Suppressor macrophage treated with lipopolysaccharide for 1 hour (primary cell): ENCODE measurements around the gene SIGLEC14.

Experiments used
- DNase-seq, 3 donors: peaks; one replicate each; pipeline ENCODE4 v3.0.0-alpha.2; 2020 to 2022

SIGLEC14 gene

GRCh38 chr19:51646730-51647129 is at the start of gene SIGLEC14:
Gene SIGLEC14, minus strand, starts transcription at chr19:51646825. Its CDS starts 66 bp downstream, at chr19:51646759.
- DNase-seq = peak in 2 of 3 donors; percentile 33 to 44

DNA sequence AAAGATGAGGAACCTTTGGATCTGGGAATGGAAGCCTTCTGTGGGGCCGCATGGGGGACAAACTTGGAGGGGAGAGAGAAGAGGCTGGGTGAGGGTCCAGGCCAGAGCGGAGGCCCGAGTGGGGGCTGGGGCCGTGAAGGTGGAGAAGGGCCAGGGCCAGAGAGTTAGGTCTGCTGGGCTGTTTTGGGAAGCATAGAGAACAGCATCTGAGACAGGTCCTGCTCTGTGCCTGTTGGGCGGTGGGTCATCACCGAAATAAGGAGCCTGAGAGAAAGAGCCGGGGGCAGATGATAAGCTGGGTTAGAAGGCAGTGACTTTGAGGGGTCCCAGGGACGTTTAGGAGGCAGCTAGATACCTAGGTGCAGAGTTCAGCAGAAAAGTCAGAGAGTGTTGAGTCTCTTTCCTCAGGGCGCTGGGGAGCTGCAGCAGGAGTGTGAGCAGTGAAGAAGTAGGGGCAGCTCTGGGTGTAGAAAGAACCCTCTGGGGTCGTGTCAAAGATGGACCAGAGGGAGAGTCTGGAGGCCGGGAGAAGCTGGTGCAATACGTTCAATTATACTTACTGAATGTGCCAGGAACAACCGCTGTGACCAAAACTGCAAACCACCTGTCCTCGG is 49.2 kb upstream of the SIGLEC14 start:
- DNase-seq = no peak

DNA sequence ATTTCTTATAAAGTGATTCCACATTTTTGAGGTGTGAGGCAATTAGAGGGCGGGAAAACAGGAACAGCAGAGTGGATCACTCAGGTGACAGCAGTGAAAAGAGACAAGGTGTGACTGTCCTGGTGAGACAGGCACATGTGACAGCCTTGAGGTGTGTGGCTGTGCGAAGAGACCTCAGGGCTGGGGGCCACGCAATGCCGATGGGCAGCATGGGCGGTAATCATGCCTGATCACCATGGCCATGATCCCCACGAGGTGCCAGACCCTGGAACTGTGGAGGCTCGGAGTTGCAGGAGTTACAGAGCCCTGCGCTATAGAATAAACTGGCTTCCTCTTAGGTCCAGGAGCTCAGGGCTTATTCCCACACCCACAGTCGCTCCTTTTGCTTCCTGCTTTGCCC is 48.5 kb upstream of the SIGLEC14 start:
- no peak for DNase-seq

DNA sequence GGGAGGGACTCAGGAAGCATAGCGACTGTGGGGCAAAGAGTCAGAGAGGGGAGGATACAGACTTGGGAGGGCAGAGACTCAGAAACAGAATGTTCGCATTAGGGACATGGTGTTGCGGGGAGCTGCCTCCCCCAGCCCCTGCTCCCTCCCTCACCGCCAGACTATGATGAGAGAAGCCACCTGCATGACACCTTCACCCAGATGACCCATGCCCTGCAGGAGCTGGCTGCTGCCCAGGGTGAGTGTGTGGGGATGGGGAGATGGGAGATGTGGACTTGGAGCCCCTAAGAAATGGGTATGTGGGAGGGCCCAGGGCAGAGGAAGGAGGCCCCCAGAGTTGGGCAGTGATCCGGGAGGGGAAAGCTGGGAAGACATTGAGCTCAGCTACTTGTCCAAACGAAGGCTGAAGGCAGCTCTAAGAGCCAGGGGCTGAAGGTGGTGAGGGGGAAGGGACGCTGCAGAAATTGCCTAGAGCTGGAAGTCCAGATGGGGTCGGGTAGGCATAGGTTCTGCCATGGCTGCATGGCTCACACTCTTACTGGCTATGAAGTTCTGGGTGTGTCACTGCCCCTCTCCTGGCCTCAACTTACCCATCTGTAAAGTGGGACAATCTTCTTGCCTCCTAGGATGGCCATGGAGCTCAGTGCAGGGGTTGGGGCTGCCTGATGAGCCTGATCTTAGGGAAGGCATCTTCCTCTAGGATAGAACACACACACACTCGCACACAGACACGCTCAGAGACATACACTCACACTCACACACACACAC is 47.9 kb upstream of the SIGLEC14 start:
- no peak for DNase-seq

- no peak for DNase-seq
Measured at GRCh38 chr19:51693819-51694218, 47.2 kb upstream of the SIGLEC14 start.

GRCh38 chr19:51693260-51693659 is 46.6 kb upstream of the SIGLEC14 start, which contains the start of gene SPACA6:
Gene SPACA6, plus strand, starts transcription at chr19:51693330. Its CDS starts 197 bp downstream, at chr19:51693527.
- no peak for DNase-seq

- no peak for DNase-seq
Measured at GRCh38 chr19:51692468-51692867, 45.8 kb upstream of the SIGLEC14 start.

- no peak for DNase-seq
Measured at GRCh38 chr19:51691584-51692428, 45.2 kb upstream of the SIGLEC14 start.

DNA sequence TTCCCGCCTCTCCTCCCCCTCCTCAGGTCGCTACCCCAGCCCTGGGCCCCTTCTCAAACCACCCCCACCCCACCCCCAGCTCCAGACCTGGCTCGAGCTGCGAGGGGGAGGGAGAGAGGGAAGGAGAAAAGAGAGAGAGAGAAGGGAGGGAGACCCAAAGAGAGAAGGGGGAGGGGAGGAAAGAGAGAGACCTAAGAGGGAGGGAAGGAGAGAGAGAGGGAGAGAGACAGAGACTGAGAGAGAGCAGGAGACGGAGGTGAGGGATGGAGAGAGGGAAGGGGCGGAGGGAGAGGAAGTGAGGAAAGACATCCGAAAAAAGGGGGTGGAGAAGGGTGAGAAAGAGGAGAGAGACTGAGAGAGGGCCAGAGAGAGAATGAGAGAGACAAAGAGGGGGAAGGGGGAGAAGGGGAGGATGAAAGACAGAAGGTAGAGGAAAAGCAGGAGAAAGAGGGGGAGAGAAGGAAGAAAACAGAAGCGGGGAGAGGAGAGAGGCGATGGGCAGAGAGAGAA is 44.5 kb upstream of the SIGLEC14 start:
- DNase-seq = no peak

GRCh38 chr19:51690454-51691073 is 43.9 kb upstream of the SIGLEC14 start:
- DNase-seq = peak in 1 of 3 donors; percentile 51

- peak in 1 of 3 donors; percentile 33 for DNase-seq
Measured at GRCh38 chr19:51689751-51690453, 43.3 kb upstream of the SIGLEC14 start.

DNA sequence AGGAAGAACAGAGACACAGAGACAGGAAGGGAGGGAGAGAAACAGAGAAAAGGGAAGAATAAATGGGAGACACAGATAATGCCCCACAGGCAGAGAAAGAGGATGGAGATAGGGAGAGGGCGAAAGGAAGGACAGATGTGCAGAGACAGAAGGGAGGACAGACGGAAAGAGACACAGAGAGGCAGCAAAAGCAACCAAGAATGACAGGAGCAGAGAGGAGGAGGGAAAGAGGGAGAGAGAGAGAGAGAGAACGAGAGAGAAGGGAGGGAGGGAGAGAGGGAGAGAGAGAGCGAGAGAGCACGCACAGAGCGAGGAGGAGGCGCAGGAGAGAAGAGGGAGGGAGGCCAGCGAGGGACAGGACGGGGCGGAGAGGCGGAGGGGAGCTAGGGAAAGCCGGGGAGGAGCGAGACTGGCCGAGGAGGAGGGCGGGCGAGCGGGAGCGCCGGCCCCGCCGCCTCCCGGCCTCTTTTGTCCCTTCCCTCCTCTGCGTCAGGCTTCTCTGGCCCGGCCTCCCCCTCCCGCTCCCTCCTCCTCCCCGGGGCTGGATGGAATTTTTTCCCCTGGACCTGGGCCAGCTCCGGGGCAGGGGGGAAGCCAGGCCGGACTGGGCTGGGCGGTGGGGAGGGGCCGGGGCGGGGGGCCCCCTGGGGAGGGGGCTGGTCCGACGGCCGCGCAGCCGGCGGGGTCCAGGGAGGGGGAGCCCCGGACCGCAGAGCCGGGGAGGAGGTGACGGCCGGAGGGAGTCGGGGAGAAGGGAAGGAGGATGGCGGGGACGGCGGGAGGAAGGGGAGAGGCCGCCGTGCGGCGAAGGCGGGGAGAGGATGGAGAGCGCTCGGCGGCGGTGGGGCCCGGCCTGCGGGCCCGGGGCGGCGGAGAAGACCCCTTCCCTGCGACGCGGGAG is 42.3 kb upstream of the SIGLEC14 start:
- peak; percentile 81 to 92 (median 82) for DNase-seq

- peak in 1 of 3 donors; percentile 24 for DNase-seq
Measured at GRCh38 chr19:51687791-51688670, 41.4 kb upstream of the SIGLEC14 start.

DNA sequence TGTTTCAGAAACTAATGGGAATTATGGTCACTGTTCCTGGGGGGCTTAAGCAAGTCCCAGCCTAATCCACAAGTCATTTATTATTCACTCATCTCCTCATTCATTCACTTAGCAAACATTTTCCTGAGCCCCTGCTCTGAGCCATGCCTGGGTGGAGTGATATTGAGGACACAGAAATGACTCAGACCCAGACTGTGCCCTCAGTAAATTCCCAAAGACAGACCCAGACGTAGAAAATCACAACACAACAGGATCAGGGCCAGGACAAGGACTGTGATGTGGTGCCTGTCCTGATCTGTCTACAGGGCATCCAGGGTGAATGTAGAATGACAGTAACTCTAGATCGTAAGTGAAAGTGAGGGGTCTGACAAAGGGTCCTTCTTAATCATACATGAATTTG is 39.5 kb upstream of the SIGLEC14 start:
- peak in 1 of 3 donors; percentile 39 for DNase-seq

- DNase-seq = no peak
Measured at GRCh38 chr19:51681286-51681941, 34.8 kb upstream of the SIGLEC14 start.

DNA sequence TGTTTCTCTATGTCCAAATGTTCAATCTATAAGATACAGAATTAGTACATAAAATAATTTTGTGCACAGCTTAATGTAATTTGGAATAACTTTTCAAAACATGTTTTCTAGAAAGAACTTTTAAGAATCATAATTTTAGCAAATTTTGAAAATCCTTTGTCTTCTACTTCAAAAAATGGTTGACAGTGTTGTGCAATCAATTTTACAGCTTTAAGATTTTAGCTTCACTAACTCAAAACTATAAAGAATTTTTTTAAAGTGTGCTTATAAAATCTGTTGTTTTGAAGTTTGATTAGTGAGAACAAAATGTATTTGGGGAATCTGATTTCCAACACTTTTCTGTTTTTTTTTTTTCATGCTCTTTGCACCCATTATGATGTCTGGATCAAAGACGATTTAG is 33.8 kb upstream of the SIGLEC14 start:
- DNase-seq = no peak

DNA sequence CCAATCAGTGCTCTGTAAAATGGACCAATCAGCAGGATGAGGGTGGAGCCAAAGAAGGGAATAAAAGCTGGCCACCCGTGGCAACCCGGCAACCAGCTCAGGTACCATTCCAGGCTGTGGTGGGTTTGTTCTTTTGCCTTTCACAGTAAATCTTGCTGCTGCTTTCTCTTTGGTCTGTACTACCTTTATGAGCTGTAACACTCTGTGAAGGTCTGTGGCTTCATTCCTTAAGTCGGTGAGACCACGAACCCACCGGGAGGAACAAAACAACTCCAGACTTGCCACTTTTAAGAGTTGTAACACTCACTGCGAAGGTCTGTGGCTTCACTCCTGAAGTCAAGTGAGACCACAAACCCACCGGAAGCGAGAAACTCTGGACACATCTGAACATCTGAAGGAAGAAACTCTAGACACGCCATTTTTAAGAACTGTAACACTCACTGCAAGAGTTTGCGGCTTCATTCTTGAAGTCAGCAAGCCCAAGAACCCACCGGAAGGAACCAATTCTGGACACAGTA is 30.0 kb upstream of the SIGLEC14 start:
- no peak for DNase-seq

- peak; percentile 73 to 75 (median 74) for DNase-seq
Measured at GRCh38 chr19:51675911-51676565, 29.4 kb upstream of the SIGLEC14 start.
